Subcutaneous abdominal adipose tissue (tissue), 5 donors: ENCODE measurements around the gene TRIM66.
A peak's percentile ranks its signal among the peaks of the same experiment; 100 is the strongest.

ENCODE experiments used
- H3K27ac ChIP-seq: one replicate; pipeline ENCODE4 v1.7.0; 2013; ENCODE audit warnings: low read depth, mild to moderate bottlenecking, inconsistent platforms, low read length, moderate library complexity
- H3K27me3 ChIP-seq, 5 donors: one replicate each; pipeline ENCODE4 v1.7.0; 2013; ENCODE audit warnings: low read length in 5 of 5, inconsistent platforms in 1 of 5; ENCODE audit not compliant: control insufficient read depth in 5 of 5, insufficient read depth in 4 of 5
- H3K36me3 ChIP-seq, 5 donors: one replicate each; pipeline ENCODE4 v1.7.0; 2013; ENCODE audit warnings: low read length in 5 of 5; ENCODE audit not compliant: control insufficient read depth in 5 of 5, insufficient read depth in 5 of 5
- H3K4me1 ChIP-seq, 5 donors: one replicate each; pipeline ENCODE4 v1.7.0; 2013; ENCODE audit warnings: low read length in 5 of 5, mild to moderate bottlenecking in 3 of 5, moderate library complexity in 1 of 5; ENCODE audit not compliant: control insufficient read depth in 5 of 5, insufficient read depth in 5 of 5
- H3K4me3 ChIP-seq, 5 donors: one replicate each; pipeline ENCODE4 v1.7.0; 2013; ENCODE audit warnings: low read length in 5 of 5, low read depth in 1 of 5
- H3K9ac ChIP-seq, 5 donors: one replicate each; pipeline ENCODE4 v1.7.0; 2013; ENCODE audit warnings: low read length in 5 of 5, mild to moderate bottlenecking in 4 of 5, moderate library complexity in 3 of 5
- H3K9me3 ChIP-seq, 5 donors: one replicate each; pipeline ENCODE4 v1.7.0; 2013; ENCODE audit warnings: low read length in 5 of 5; ENCODE audit not compliant: control insufficient read depth in 5 of 5
- donor health status: healthy.
- donor health status: healthy.
- donor health status: healthy.
- donor health status: healthy.
- donor health status: healthy.

TRIM66 gene

DNA sequence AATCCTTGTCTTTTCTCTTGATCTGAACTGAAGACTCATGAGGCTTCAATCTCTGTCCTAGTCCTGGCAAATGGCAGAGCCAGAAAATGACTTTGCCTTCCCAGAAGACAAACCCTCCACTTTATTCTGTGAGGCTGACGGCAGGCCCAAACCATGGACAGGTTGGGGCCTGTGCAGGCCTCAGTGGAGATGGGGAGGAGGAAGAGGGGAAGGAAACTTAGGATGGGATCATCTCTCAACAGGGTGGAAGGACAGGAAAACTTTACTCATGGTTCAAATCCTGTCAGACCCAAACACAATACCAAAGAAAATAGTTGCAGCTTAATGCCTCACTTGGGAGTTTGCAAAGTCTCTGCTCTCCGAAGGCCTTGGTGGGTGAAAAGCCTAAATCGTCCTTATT lies 10.0 kb upstream of the TRIM66 start:
- Histone ChIP-seq H3K4me1 (peaks cover 4 to 31% (median 27%) of the 10 kb centered on the region in 5 donors), H3K36me3 (peaks cover 3 to 53% (median 45%) of the 10 kb centered on the region in 5 donors), H3K9me3 (no peaks in the 10 kb centered on the region), H3K4me3 (no peak overlapping the region), H3K27ac (no peak overlapping the region), H3K9ac (no peak overlapping the region), H3K27me3 (no peaks in the 10 kb centered on the region)

DNA sequence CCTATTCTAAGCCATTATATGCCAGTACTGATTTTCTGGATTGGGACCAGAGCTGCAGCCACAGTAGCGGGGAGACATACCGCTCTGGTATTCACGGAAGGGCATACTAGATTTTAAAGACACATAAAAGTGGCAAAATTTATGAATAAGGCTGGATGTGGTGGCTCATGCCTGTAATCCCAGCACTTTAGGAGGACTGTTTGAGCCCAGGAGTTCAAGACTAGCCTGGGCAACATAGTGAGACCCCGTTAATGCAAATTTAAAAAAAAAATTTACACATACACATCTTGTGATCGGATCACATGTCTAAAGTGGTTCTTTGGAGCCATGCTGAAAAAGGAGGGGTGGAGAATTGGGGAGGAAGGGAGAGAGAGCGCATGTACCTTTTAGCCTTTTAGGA lies 9.1 kb upstream of the TRIM66 start:
- Histone ChIP-seq H3K9ac (no peak overlapping the region), H3K4me1 (peaks cover 3 to 31% (median 27%) of the 10 kb centered on the region in 5 donors), H3K36me3 (peaks cover 3 to 51% (median 40%) of the 10 kb centered on the region in 5 donors), H3K27ac (no peak overlapping the region), H3K9me3 (no peaks in the 10 kb centered on the region), H3K4me3 (no peak overlapping the region), H3K27me3 (no peaks in the 10 kb centered on the region)

DNA sequence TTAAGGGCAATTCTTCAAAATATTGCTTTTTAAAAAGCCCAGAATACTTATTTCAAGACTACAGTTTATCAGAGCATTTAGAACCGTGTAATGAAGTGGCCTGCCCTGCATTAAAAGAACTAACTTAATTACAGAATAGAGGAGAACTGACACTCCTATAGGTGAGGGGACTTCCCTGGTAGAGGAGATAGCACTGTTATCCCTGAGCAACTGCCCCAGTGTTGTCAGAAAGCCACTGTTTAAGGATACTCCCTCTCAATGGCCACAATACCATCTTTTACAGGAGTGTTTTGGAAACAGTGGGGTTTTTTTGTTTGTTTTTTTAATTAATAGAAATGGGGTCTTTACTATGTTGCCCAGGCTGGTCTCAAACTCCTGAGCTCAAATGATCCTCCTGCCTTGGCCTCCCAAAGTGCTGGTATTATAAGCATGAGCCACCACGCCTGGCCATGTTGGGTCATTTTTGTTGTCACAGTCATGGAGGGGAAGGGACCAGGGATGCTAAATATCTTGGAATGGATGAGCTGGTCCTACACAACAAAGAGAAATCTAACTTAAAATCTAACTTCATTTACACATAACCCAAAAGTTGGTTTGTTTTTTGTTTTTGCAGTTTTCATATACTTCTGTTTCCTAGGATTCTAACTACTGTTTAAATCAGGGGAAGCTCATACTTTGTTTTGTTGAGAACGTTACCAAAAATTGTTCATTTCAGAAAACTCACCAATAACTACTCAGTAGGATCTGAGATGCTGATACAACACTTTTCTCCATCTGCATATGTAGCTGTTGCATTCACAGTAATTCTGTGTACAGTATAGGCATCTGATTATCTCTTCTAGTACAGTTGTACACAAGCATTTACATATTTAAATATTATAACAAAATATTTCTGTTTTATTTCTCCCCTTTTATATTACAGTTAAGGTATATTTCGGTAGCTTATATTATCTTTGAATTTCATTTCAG lies 8.2 kb upstream of the TRIM66 start:
- no peaks in the 10 kb centered on the region for H3K27me3 ChIP-seq
- peaks cover 7 to 51% (median 35%) of the 10 kb centered on the region in 5 donors for H3K36me3 ChIP-seq
- peaks cover 3 to 31% (median 27%) of the 10 kb centered on the region in 5 donors for H3K4me1 ChIP-seq
- no peaks in the 10 kb centered on the region for H3K9me3 ChIP-seq
- no peak overlapping the region for H3K9ac ChIP-seq
- H3K27ac ChIP-seq, result no peak overlapping the region
- H3K4me3 ChIP-seq, result no peak overlapping the region

DNA sequence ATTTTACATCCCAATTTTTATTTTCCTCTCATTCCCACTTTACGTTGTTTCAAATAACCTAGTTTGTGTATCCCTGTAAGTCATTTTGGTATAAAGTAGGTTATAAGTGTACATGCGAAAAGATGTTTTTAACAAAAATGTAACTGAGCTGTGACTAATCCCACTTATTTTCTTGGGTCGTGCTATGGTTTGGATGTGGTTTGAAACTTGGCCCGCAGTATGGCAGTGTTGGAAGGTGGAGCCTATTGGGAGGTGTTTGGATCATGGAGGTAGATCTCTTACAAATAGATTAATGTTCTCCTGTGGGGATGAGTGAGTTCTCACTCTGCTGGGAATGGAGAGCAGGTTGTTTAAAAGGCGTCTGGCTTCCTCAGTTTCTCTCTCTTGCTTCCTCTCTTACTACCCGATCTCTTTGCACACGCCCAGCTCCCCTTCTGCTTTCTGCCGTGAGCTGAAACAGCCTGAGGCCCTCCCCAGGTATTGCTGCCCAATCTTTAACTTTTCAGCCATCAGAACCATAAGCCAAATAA lies 7.3 kb upstream of the TRIM66 start:
- Histone ChIP-seq H3K9ac (no peak overlapping the region), H3K27ac (no peak overlapping the region), H3K4me1 (peaks cover 3 to 34% (median 27%) of the 10 kb centered on the region in 5 donors), H3K27me3 (no peaks in the 10 kb centered on the region), H3K9me3 (no peaks in the 10 kb centered on the region), H3K36me3 (peaks cover 12 to 53% (median 36%) of the 10 kb centered on the region in 5 donors), H3K4me3 (peak overlapping the region in 2 of 5 donors; percentile 75 to 86)

DNA sequence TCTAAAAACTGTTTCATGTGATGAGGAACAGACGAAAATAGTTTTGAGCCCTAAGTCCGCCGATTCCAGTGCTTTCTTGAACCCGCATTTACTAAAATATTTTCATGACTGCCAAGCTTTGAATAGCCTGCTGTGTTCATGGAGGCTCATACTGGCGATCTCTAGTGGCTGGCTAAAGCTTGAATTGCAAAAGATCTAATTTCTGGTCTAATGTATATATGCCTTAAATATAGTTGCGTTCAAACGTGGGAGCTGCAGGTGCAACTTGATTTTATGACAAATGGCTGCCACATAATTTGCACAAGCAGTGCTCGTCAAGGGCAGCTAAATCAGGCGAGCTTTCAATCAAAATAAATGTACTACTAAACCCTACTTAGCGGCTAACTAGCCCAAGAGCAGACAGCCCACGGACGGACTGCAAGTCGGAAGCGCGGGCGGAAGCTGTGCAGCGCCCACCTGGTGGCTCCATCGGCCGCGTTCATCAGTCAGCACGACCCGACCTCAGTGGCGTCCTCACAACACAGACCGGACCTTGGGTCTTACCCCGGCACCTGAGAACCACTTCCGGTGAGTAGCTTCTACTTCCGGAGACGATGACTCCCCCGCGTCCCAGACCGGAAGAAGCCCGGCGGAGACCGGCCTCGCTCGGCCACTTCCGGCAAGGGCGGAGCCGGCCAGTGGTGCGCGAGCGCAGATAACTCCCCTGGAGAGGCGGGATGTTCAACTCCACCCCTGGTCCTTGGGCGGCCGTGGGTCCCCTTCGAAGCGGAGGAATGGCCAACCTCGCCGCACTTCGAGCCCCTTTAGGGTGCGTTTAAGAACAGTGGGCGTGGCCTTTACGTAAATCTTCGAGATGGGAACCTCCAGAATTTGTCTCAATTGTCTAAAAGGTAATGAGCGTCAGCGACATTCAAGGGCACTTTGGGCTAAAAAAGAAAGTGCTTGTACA lies 6.2 kb upstream of the TRIM66 start:
- Histone ChIP-seq H3K4me1 (peaks cover 7 to 37% (median 31%) of the 10 kb centered on the region in 5 donors), H3K9ac (peak overlapping the region; percentile 43 to 73 (median 68)), H3K27ac (peak overlapping the region; percentile 82), H3K4me3 (peak overlapping the region; percentile 73 to 86 (median 81)), H3K36me3 (peaks cover 19 to 55% (median 36%) of the 10 kb centered on the region in 5 donors), H3K27me3 (no peaks in the 10 kb centered on the region), H3K9me3 (no peaks in the 10 kb centered on the region)

DNA sequence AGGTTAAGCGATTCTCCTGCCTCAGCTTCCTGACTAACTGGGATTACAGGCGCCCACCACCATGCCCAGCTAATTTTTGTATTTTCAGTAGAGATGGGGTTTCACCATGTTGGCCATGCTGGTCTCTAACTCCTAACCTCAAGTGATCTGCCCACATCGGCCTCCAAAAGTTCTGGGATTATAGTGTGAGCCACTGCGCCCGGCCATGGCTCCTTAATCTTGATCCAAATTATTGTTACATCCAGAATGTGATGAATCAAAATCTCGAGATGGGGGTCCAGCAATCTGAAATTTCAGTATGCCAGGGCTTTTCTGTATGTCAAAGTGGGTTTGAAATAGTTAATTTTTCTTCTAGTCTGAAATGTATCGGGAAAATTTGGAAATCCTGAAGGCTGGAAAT lies 3.9 kb upstream of the TRIM66 start:
- no peak overlapping the region for H3K4me3 ChIP-seq
- H3K27ac ChIP-seq, result no peak overlapping the region
- no peaks in the 10 kb centered on the region for H3K9me3 ChIP-seq
- peaks cover 11 to 48% (median 42%) of the 10 kb centered on the region in 5 donors for H3K4me1 ChIP-seq
- peaks cover 19 to 34% (median 24%) of the 10 kb centered on the region in 5 donors for H3K36me3 ChIP-seq
- H3K9ac ChIP-seq, result no peak overlapping the region
- no peaks in the 10 kb centered on the region for H3K27me3 ChIP-seq

DNA sequence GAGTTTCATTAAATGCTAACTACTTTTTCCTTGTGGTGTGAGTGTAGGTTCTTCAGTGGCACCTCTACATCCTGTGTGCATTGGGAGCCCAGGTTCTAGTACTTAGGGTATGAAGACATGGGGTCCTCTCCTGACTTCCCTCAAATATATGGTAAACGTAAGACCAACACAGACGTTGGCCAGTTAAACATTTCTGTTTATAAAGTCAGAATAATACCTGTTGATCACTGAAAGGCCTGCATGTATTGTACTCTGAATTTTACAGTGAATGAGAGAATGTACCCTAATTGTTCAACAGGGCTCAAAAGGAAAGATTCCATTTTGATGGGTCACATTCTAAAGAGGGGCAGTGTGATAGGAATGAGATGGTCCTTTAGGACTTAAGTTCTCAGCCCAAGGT lies 3.4 kb upstream of the TRIM66 start:
- peaks cover 11 to 48% (median 42%) of the 10 kb centered on the region in 5 donors for H3K4me1 ChIP-seq
- no peaks in the 10 kb centered on the region for H3K27me3 ChIP-seq
- no peak overlapping the region for H3K27ac ChIP-seq
- H3K4me3 ChIP-seq, result no peak overlapping the region
- H3K36me3 ChIP-seq, result peaks cover 19 to 34% (median 24%) of the 10 kb centered on the region in 5 donors
- no peak overlapping the region for H3K9ac ChIP-seq
- no peaks in the 10 kb centered on the region for H3K9me3 ChIP-seq

DNA sequence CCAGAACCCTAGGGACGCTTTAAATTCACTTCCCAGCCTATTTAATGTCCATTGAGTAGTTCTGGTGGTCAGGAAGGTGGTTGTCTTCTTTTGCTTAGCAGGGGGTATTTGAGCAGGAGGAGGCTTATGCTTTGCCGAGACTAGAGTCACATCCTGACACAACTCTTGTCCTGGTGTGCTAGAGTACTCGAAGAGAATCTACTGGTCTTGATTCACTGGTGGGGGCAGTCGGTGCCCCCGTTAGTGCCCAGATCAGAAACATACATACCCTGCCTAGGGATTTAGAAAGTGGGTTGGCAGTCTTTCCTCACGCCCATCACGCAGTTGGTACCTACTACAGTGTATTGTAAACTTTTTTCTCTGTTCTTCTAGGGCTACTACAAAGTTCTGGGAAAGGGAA lies 2.8 kb upstream of the TRIM66 start:
- H3K9ac ChIP-seq, result peak overlapping the region in 1 of 5 donors; percentile 99
- peaks cover 11 to 48% (median 42%) of the 10 kb centered on the region in 5 donors for H3K4me1 ChIP-seq
- peaks cover 19 to 38% (median 24%) of the 10 kb centered on the region in 5 donors for H3K36me3 ChIP-seq
- H3K9me3 ChIP-seq, result no peaks in the 10 kb centered on the region
- no peaks in the 10 kb centered on the region for H3K27me3 ChIP-seq
- H3K4me3 ChIP-seq, result no peak overlapping the region
- H3K27ac ChIP-seq, result no peak overlapping the region

DNA sequence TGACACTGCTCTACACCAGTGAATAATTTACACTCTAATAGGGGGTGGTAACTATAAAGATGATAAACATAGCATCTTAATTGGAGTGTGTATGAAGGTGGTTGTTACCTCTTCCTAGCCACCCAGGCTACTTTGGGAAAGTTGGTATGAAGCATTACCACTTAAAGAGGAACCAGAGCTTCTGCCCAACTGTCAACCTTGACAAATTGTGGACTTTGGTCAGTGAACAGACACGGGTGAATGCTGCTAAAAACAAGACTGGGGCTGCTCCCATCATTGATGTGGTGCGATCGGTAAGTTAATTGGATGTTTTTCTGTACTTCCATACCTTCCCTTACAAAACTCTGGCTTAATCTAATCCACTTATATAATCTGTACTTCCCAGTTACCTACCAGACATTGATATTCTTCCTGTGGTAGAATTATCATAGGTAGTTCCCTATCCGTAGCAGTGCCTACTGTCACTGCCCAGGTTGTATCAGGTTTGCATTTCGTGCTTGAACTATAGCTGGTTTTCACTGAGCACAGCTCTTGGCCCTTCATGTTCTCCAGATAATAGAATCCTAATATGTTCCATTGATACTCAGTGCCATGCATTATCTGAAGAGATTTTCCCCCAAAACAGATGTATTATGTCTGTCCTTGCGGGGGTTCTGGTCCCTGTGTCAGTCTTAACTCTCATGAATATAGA lies 2.3 kb upstream of the TRIM66 start:
- Histone ChIP-seq H3K27me3 (no peaks in the 10 kb centered on the region), H3K4me1 (peaks cover 11 to 48% (median 42%) of the 10 kb centered on the region in 5 donors), H3K27ac (peak overlapping the region; percentile 96), H3K9me3 (no peaks in the 10 kb centered on the region), H3K36me3 (peaks cover 19 to 38% (median 24%) of the 10 kb centered on the region in 5 donors), H3K9ac (peak overlapping the region in 4 of 5 donors; percentile 98 to 100 (median 99)), H3K4me3 (no peak overlapping the region)
